GM12878 (cell line): ENCODE data around the gene SPEG. TPM values are rescaled to one million over a fixed set of nuclear protein-coding genes. Genes with fewer than 3 reads are reported as not detected.

Source experiments
- ATAC-seq: fragments of 200-7000 bp; cut with Tn5 transposase; 3 replicates; pipeline ENCODE4 v1.9.1; 2020; ENCODE audit warnings: mild to moderate bottlenecking, moderate library complexity
- BruUV-seq: library from RNA; stranded (reverse); fragments of 400-500 nt; replicated peaks from 2 replicates; lab custom pipeline; 2021; lab: Mats Ljungman, UMichigan
- CTCF ChIA-PET: fragments of 300-600 bp; sonication (Branson Sonifier 250); formaldehyde crosslinking; extraction: SDS; loops from one replicate; lab custom pipeline; 2021; ENCODE audit warnings: inconsistent platforms; lab: Yijun Ruan, JAX
- POLR2A ChIA-PET: fragments of 350-600 bp; formaldehyde crosslinking; extraction: SDS; loops from one replicate; lab custom pipeline; 2021; ENCODE audit warnings: inconsistent platforms; lab: Charles Lee
- RAD21 ChIA-PET: fragments of 300-600 bp; sonication (Branson Sonifier 250); formaldehyde crosslinking; loops from one replicate; lab custom pipeline; 2023; ENCODE audit warnings: antibody characterized with exemption; ENCODE audit not compliant: unreplicated experiment; lab: Charles Lee
- SMC1A ChIA-PET: fragments of 300-600 bp; sonication (Branson Sonifier 250); formaldehyde crosslinking; loops from one replicate; lab custom pipeline; 2023; ENCODE audit not compliant: unreplicated experiment, uncharacterized antibody; lab: Charles Lee
- DNase-seq: peaks from one replicate; pipeline ENCODE4 v3.0.0-alpha.2; 2011; ENCODE audit warnings: low read depth, low spot score
- FAIRE-seq: peaks from 3 replicates; lab custom pipeline; 2011; peaks lifted over from hg19 to GRCh38; lab: Jason Lieb, UNC
- H2AFZ ChIP-seq: 2 replicates; pipeline ENCODE4 v1.6.0; 2011; ENCODE audit warnings: low read depth, low read length, control low read depth; ENCODE audit not compliant: control insufficient read depth
- H3K27ac ChIP-seq: 2 replicates; pipeline ENCODE4 v1.5.1; 2011; ENCODE audit warnings: control low read depth; ENCODE audit not compliant: control insufficient read depth, insufficient read depth
- H3K27me3 ChIP-seq, 2 experiments: replicated peaks in 1 of 2; 2 replicates each; pipeline versions ENCODE4 v1.6.0 to v1.6.1; 2011; ENCODE audit warnings: low read length in 1 of 2; ENCODE audit not compliant: control insufficient read depth in 2 of 2, insufficient read depth in 2 of 2
- H3K36me3 ChIP-seq, 2 experiments: 2 replicates each; pipeline ENCODE4 v1.5.1; 2011; ENCODE audit warnings: low read length in 1 of 2; ENCODE audit not compliant: control insufficient read depth in 2 of 2, insufficient read depth in 2 of 2
- H3K4me1 ChIP-seq: 2 replicates; pipeline ENCODE4 v1.6.1; 2011; ENCODE audit warnings: mild to moderate bottlenecking, low read length, moderate library complexity, mixed read lengths; ENCODE audit not compliant: control insufficient read depth, insufficient read depth
- H3K4me2 ChIP-seq: 2 replicates; pipeline ENCODE4 v1.6.0; 2011; ENCODE audit warnings: control low read depth; ENCODE audit not compliant: control insufficient read depth, insufficient read depth
- H3K4me3 ChIP-seq: fragments of 200-600 bp; sonication (generic); 2 replicates; pipeline ENCODE4 v1.5.1; 2016
- H3K79me2 ChIP-seq: 2 replicates; pipeline ENCODE4 v1.6.0; 2011; ENCODE audit warnings: low read length; ENCODE audit not compliant: control insufficient read depth, insufficient read depth
- H3K9ac ChIP-seq: 2 replicates; pipeline ENCODE4 v1.8.0; 2011; ENCODE audit warnings: low read length, control low read depth, mixed read lengths; ENCODE audit not compliant: control insufficient read depth, insufficient read depth
- H3K9me3 ChIP-seq: replicated peaks from 3 replicates; pipeline ENCODE4 v1.5.1; 2011; ENCODE audit warnings: mild to moderate bottlenecking, low read length; ENCODE audit not compliant: control insufficient read depth, insufficient read depth
- H4K20me1 ChIP-seq: 2 replicates; pipeline ENCODE4 v1.6.0; 2011; ENCODE audit not compliant: control insufficient read depth, insufficient read depth
- CHD2 ChIP-seq: IDR thresholded peaks from 2 replicates; pipeline ENCODE4 v1.6.1; 2011; ENCODE audit warnings: low read depth, low read length, improper control_type of control experiment, borderline replicate concordance
- MTA3 ChIP-seq: IDR thresholded peaks from 2 replicates; pipeline ENCODE4 v1.6.1; 2012; ENCODE audit warnings: low read length, inconsistent platforms, borderline replicate concordance
- NFIC ChIP-seq: IDR thresholded peaks from 2 replicates; pipeline ENCODE4 v1.6.1; 2012; ENCODE audit warnings: low read depth, mild to moderate bottlenecking, inconsistent platforms, low read length, moderate library complexity
- POLR2A ChIP-seq: IDR thresholded peaks from 2 replicates; pipeline ENCODE4 v1.6.1; 2011; ENCODE audit warnings: low read depth, mild to moderate bottlenecking, low read length
- YBX1 ChIP-seq: fragments of 450-650 bp; IDR thresholded peaks from 2 replicates; pipeline ENCODE4 v1.6.1; 2016; ENCODE audit warnings: antibody characterized with exemption
- WGBS: methylation state at CpG from one replicate; pipeline ENCODE4 v1.1.6; 2016; ENCODE audit warnings: low lambda C conversion rate; ENCODE audit not compliant: insufficient replicate concordance, insufficient coverage; ENCODE audit errors: missing lambda C conversion rate; 5-methylcytosine and 5-hydroxymethylcytosine counted together
- in situ Hi-C: fragments of 300-500 bp; cut with MboI; formaldehyde crosslinking; loops from 9 replicates; pipeline ENCODE4 v1.14.3; 2018; ENCODE audit warnings: mixed read lengths
- intact Hi-C: fragments of 100-400 bp; cut with micrococcal nuclease; formaldehyde crosslinking; loops from one replicate; pipeline ENCODE4 v1.14.2; 2022; ENCODE audit not compliant: unreplicated experiment
- polyA plus RNA-seq, 11 experiments: library from polyadenylated mRNA; depleted of rRNA in 4 of 11; unstranded in 6 of 11; stranded (reverse) in 5 of 11; fragments of >200 nt; fragmentation: Nextera tagmentation in 4 of 11; fragmentation: Illumina TruSeq in 1 of 11; extraction: Ambion mirVana in 4 of 11; extraction: Trizol in 1 of 11; gene quantifications; 1 replicate in 1 of 11; 2 replicates in 10 of 11; pipeline versions ENCODE4 v1.2.1 to v1.2.3, GENCODE V29; 2011 to 2016; ENCODE audit warnings: inconsistent platforms in 2 of 11, missing spikeins in 2 of 11, low read depth in 1 of 11
- total RNA-seq, 4 experiments: library from RNA; depleted of rRNA in 3 of 4; stranded (reverse); fragments of >200 nt in 3 of 4; fragmentation: Illumina TruSeq in 1 of 4; extraction: Trizol in 1 of 4; gene quantifications; 2 replicates each; pipeline versions ENCODE4 v1.2.1 to v1.2.3, GENCODE V29; 2013 to 2021
- TF ChIP-seq, protein P1 (sequence below): fragments of 450-650 bp; IDR thresholded peaks from 2 replicates; pipeline ENCODE4 v1.6.1; 2017; ENCODE audit warnings: low read depth, mild to moderate bottlenecking, moderate library complexity
- TF ChIP-seq, protein P2 (sequence below): fragments of 450-650 bp; formaldehyde crosslinking; IDR thresholded peaks from 2 replicates; pipeline ENCODE4 v1.4.0; 2020; ENCODE audit warnings: mild to moderate bottlenecking, moderate library complexity
- TF ChIP-seq, protein P3 (sequence below): IDR thresholded peaks from 2 replicates; pipeline ENCODE4 v1.6.1; 2011; ENCODE audit warnings: low read depth, low read length, improper control_type of control experiment, borderline replicate concordance

SPEG gene
- total and polyA plus RNA-seq, 10 of the 15 experiments (the other 5 are each of a cell fraction or from before 2014, with no cell fraction given): 0.03 to 0.28 TPM; not detected in 8

DNA sequence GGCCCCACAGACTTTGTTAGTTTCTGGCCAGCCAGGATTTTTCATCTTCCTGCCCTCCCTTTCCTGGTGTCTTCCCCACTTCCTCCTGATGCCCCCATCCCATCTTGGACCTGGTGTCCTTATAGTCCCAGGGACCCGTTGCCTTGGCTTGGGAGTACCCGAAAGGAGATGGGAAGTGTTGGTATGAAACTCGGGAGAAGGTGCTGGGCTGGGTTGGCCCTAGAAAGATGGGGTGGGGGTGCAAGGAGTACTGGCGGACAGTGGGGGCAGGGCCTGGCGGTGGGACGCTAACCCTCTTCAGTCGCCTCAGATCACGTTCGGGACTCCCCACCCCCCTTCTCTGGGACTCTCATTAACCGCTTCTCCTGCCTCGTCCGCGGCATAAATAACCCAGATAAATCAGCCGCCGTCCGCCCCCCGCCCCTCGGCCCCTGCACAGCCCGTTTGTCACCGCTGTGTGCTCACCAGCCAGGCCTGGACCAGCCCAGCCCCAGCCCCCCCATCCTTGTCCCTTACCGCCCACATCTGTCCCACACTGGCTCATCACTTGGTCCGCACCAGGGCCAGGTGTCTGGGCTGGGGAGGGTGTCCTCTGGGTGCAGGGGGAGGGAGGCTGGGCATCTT, 76.0 kb downstream of the SPEG start:
- H3K9ac ChIP-seq: no peak overlapping the region
- H4K20me1 ChIP-seq: no peaks in the 10 kb centered on the region
- H3K4me1 ChIP-seq: no peaks in the 10 kb centered on the region
- POLR2A ChIA-PET: no interaction called here
- intact Hi-C loops: no loop called here
- FAIRE-seq (no peak), ATAC-seq (no peak), DNase-seq (no peak)
- no peak overlapping the region for H3K4me3 ChIP-seq
- CTCF ChIA-PET: interaction anchor here (0.7 to 3.4 kb wide), 8 partner anchors 9 to 30 kb away, joined by 3 to 26 read pairs (median 4); partner anchors contain the start of gene GMPPA
- H3K27me3 ChIP-seq: peaks cover 12 to 14% of the 10 kb centered on the region in 2 experiments; a peak in 3 of 4 replicates
- 20% methylated on average over 11 of the region's 22 CpGs for WGBS
- no TSS peak for BruUV-seq
- no peaks in the 10 kb centered on the region for H3K9me3 ChIP-seq
- in situ Hi-C loops: no loop called here
- H3K27ac ChIP-seq: no peak overlapping the region
- H3K4me2 ChIP-seq: no peak overlapping the region
- H3K79me2 ChIP-seq: no peaks in the 10 kb centered on the region
- SMC1A ChIA-PET: no interaction called here
- H2AFZ ChIP-seq: no peak overlapping the region
- RAD21 ChIA-PET: interaction anchor here (1.6 to 2.4 kb wide), 3 partner anchors 12 to 19 kb away, joined by 7 to 9 read pairs (median 8); partner anchors contain the start of gene GMPPA
- H3K36me3 ChIP-seq: no peaks in the 10 kb centered on the region; a peak in 1 of 4 replicates
- TF ChIP-seq, protein P1, sequence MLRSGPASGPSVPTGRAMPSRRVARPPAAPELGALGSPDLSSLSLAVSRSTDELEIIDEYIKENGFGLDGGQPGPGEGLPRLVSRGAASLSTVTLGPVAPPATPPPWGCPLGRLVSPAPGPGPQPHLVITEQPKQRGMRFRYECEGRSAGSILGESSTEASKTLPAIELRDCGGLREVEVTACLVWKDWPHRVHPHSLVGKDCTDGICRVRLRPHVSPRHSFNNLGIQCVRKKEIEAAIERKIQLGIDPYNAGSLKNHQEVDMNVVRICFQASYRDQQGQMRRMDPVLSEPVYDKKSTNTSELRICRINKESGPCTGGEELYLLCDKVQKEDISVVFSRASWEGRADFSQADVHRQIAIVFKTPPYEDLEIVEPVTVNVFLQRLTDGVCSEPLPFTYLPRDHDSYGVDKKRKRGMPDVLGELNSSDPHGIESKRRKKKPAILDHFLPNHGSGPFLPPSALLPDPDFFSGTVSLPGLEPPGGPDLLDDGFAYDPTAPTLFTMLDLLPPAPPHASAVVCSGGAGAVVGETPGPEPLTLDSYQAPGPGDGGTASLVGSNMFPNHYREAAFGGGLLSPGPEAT: no peak
- TF ChIP-seq NFIC (no peak), POLR2A (no peak), YBX1 (no peak), CHD2 (no peak), MTA3 (no peak)
- TF ChIP-seq, protein P2, sequence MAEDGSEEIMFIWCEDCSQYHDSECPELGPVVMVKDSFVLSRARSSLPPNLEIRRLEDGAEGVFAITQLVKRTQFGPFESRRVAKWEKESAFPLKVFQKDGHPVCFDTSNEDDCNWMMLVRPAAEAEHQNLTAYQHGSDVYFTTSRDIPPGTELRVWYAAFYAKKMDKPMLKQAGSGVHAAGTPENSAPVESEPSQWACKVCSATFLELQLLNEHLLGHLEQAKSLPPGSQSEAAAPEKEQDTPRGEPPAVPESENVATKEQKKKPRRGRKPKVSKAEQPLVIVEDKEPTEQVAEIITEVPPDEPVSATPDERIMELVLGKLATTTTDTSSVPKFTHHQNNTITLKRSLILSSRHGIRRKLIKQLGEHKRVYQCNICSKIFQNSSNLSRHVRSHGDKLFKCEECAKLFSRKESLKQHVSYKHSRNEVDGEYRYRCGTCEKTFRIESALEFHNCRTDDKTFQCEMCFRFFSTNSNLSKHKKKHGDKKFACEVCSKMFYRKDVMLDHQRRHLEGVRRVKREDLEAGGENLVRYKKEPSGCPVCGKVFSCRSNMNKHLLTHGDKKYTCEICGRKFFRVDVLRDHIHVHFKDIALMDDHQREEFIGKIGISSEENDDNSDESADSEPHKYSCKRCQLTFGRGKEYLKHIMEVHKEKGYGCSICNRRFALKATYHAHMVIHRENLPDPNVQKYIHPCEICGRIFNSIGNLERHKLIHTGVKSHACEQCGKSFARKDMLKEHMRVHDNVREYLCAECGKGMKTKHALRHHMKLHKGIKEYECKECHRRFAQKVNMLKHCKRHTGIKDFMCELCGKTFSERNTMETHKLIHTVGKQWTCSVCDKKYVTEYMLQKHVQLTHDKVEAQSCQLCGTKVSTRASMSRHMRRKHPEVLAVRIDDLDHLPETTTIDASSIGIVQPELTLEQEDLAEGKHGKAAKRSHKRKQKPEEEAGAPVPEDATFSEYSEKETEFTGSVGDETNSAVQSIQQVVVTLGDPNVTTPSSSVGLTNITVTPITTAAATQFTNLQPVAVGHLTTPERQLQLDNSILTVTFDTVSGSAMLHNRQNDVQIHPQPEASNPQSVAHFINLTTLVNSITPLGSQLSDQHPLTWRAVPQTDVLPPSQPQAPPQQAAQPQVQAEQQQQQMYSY: no peak
- TF ChIP-seq, protein P3, sequence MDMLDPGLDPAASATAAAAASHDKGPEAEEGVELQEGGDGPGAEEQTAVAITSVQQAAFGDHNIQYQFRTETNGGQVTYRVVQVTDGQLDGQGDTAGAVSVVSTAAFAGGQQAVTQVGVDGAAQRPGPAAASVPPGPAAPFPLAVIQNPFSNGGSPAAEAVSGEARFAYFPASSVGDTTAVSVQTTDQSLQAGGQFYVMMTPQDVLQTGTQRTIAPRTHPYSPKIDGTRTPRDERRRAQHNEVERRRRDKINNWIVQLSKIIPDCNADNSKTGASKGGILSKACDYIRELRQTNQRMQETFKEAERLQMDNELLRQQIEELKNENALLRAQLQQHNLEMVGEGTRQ: no peak
